OCI-LY3 (cell line): Measurements from ENCODE around the gene FAM53A.

Experiments used
- H2AFZ ChIP-seq: fragments of 200-600, 300-600 bp; shearing (Covaris generic); 2 replicates; pipeline ENCODE4 v1.6.0; 2014; ENCODE audit warnings: antibody characterized with exemption, low read depth, low read length
- H3K27ac ChIP-seq: fragments of 200-600, 300-600 bp; sonication (generic); 2 replicates; pipeline ENCODE4 v1.5.1; 2014; ENCODE audit warnings: mild to moderate bottlenecking, low read length, moderate library complexity, mixed read lengths
- H3K27me3 ChIP-seq: fragments of 200-600, 300-600 bp; sonication (generic); 2 replicates; pipeline ENCODE4 v1.6.1; 2014; ENCODE audit warnings: low read depth, low read length, mixed read lengths
- H3K36me3 ChIP-seq: fragments of 200-600, 300-600 bp; sonication (generic); replicated peaks from 2 replicates; pipeline ENCODE3; 2014; ENCODE audit warnings: low read depth, low read length, mixed read lengths
- H3K4me1 ChIP-seq: fragments of 300-600, 200-600 bp; sonication (generic); 2 replicates; pipeline ENCODE4 v1.6.1; 2014; ENCODE audit warnings: low read length, mixed read lengths
- H3K4me2 ChIP-seq: fragments of 200-600, 300-600 bp; sonication (generic); 2 replicates; pipeline ENCODE4 v1.6.1; 2014; ENCODE audit warnings: low read length, mixed read lengths
- H3K4me3 ChIP-seq: fragments of 300-600, 200-600 bp; sonication (generic); 2 replicates; pipeline ENCODE4 v1.5.1; 2014; ENCODE audit warnings: antibody characterized with exemption, mild to moderate bottlenecking, low read length, moderate library complexity
- H3K79me2 ChIP-seq: fragments of 300-600, 200-600 bp; shearing (Covaris generic); 2 replicates; pipeline ENCODE4 v1.6.1; 2014; ENCODE audit warnings: mild to moderate bottlenecking, low read length, mixed read lengths
- H3K9ac ChIP-seq: fragments of 300-600, 200-600 bp; shearing (Covaris generic); 2 replicates; pipeline ENCODE4 v1.6.0; 2014; ENCODE audit warnings: mild to moderate bottlenecking, low read length, moderate library complexity
- H3K9me3 ChIP-seq: fragments of 200-600, 300-600 bp; shearing (Covaris generic); 2 replicates; pipeline ENCODE4 v1.6.1; 2014; ENCODE audit warnings: low read length, mixed read lengths; ENCODE audit not compliant: insufficient read depth
- H4K20me1 ChIP-seq: fragments of 200-600, 300-600 bp; sonication (generic); 2 replicates; pipeline ENCODE4 v1.6.1; 2016; ENCODE audit warnings: low read length, mixed read lengths; ENCODE audit not compliant: insufficient read depth
- EZH2phosphoT487 ChIP-seq: fragments of 200-600 bp; shearing (Covaris generic); IDR thresholded peaks from 2 replicates; pipeline ENCODE4 v1.6.1; 2018; ENCODE audit warnings: antibody characterized with exemption, mixed run types, low read depth
- TF ChIP-seq, protein P1 (sequence below): fragments of 200-600, 300-600 bp; sonication (generic); IDR thresholded peaks from 2 replicates; pipeline ENCODE4 v1.5.1; 2014; ENCODE audit warnings: antibody characterized with exemption, low read length, low read depth

Gene FAM53A

DNA sequence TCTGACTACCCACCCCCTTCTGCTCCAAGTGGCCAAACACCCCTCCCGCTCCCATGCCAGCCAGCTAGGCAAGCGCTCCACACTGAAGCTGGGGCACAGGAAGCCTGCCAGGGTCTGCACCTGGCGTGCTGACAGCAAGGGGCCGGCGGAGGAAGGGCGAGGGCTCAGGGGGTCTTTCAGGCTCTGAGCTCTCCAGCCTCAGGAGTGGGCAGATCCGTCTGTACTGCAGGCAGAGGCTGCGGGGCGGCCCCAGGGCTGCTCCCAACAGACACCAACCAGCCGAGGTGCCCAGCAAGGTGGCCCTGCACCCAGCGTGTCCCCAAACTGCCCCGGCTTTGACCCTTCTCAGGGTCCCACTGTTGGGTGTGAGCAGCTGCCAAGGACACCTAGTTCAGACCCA lies 14.8 kb downstream of the FAM53A start:
- Histone ChIP-seq H3K9me3 (no peaks in the 10 kb centered on the region), H3K4me3 (no peak overlapping the region), H3K4me2 (no peak overlapping the region), H3K4me1 (no peaks in the 10 kb centered on the region), H4K20me1 (no peaks in the 10 kb centered on the region), H3K27me3 (no peaks in the 10 kb centered on the region), H3K36me3 (no peaks in the 10 kb centered on the region), H3K79me2 (no peaks in the 10 kb centered on the region), H2AFZ (no peak overlapping the region), H3K9ac (no peak overlapping the region), H3K27ac (no peak overlapping the region)
- no peak for TF ChIP-seq EZH2phosphoT487
- TF ChIP-seq, protein P1, sequence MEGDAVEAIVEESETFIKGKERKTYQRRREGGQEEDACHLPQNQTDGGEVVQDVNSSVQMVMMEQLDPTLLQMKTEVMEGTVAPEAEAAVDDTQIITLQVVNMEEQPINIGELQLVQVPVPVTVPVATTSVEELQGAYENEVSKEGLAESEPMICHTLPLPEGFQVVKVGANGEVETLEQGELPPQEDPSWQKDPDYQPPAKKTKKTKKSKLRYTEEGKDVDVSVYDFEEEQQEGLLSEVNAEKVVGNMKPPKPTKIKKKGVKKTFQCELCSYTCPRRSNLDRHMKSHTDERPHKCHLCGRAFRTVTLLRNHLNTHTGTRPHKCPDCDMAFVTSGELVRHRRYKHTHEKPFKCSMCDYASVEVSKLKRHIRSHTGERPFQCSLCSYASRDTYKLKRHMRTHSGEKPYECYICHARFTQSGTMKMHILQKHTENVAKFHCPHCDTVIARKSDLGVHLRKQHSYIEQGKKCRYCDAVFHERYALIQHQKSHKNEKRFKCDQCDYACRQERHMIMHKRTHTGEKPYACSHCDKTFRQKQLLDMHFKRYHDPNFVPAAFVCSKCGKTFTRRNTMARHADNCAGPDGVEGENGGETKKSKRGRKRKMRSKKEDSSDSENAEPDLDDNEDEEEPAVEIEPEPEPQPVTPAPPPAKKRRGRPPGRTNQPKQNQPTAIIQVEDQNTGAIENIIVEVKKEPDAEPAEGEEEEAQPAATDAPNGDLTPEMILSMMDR: no peak

DNA sequence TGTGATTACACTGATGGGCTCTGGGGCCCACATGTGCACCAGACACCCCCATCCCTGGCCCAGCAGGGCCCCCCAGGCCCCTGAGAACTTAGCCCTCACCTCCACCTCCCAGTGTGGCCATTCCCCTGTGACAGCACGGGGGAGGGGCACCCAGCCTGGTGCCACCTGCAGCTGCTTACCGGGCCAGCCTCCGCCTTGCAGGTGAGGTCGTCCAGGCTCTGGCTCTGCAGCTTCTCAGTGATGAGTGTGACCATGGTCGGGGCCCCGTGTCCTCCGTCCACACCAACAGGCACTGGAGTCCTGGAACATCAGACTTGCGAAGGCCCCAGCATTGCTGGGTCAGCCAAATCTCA lies 15.6 kb downstream of the FAM53A start:
- H3K79me2 ChIP-seq: no peaks in the 10 kb centered on the region
- H3K9me3 ChIP-seq: no peaks in the 10 kb centered on the region
- no peak overlapping the region for H3K27ac ChIP-seq
- H3K4me3 ChIP-seq: no peak overlapping the region
- H3K36me3 ChIP-seq: no peaks in the 10 kb centered on the region
- TF ChIP-seq, protein P1: no peak
- no peak for TF ChIP-seq EZH2phosphoT487
- H4K20me1 ChIP-seq: no peaks in the 10 kb centered on the region
- H3K27me3 ChIP-seq: no peaks in the 10 kb centered on the region
- no peak overlapping the region for H2AFZ ChIP-seq
- no peak overlapping the region for H3K9ac ChIP-seq
- H3K4me2 ChIP-seq: no peak overlapping the region
- H3K4me1 ChIP-seq: no peaks in the 10 kb centered on the region

DNA sequence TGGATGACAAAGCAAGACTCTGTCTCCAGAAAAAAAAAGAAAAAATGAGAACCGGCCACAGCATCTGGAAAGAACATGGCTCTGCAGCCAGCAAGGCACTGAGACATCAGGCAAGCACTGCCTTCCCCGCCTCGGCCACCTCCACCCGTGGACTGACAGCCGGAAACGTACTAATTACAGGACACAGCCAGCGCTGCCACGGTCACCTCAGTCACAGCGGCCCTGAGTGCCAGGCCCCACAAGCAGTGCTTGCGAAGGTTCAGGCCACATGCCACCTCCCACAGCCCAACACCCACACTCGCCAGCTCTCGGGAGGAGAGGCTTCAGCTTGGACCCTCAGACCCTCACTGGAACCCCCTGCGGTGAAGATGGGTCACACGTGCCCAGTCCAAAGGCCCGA lies 16.8 kb downstream of the FAM53A start:
- H3K27ac ChIP-seq: no peak overlapping the region
- no peak overlapping the region for H2AFZ ChIP-seq
- H3K4me3 ChIP-seq: no peak overlapping the region
- H3K4me2 ChIP-seq: no peak overlapping the region
- no peak overlapping the region for H3K9ac ChIP-seq
- no peaks in the 10 kb centered on the region for H3K4me1 ChIP-seq
- no peaks in the 10 kb centered on the region for H3K36me3 ChIP-seq
- H3K27me3 ChIP-seq: no peaks in the 10 kb centered on the region
- H3K9me3 ChIP-seq: no peaks in the 10 kb centered on the region
- TF ChIP-seq EZH2phosphoT487: no peak
- TF ChIP-seq, protein P1: no peak
- no peaks in the 10 kb centered on the region for H3K79me2 ChIP-seq
- H4K20me1 ChIP-seq: no peaks in the 10 kb centered on the region

DNA sequence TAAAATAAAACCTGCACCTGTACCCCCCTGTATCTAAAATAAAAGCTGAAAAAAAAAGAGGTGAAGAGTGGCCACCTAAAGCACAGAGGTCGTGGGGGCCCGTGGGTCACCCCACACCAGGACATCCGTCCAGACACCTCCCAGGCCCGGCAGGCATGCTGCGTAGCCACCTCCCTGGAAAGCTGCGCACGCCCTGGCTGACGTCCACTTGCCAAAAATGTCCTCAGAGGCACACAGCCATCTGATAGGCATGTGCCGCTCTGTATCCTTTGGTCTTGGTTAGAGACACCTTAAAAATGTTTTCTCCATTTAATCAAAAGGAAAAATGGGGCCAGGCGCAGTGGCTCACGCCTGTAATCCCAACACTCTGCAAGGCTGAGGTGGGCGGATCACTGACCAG lies 17.7 kb downstream of the FAM53A start:
- Histone ChIP-seq H2AFZ (no peak overlapping the region), H3K9me3 (no peaks in the 10 kb centered on the region), H3K79me2 (no peaks in the 10 kb centered on the region), H4K20me1 (no peaks in the 10 kb centered on the region), H3K4me1 (no peaks in the 10 kb centered on the region), H3K27ac (no peak overlapping the region), H3K36me3 (no peaks in the 10 kb centered on the region), H3K27me3 (no peaks in the 10 kb centered on the region), H3K9ac (no peak overlapping the region), H3K4me3 (no peak overlapping the region), H3K4me2 (no peak overlapping the region)
- TF ChIP-seq EZH2phosphoT487: no peak
- TF ChIP-seq, protein P1: no peak
